Measurements from ENCODE around the gene LSMEM2. TPM values are rescaled to one million over a fixed set of nuclear protein-coding genes. Genes with fewer than 3 reads are reported as not detected.

Gene LSMEM2
- total and polyA plus RNA-seq, 7 experiments from 2014 or later, result 0.15 TPM; not detected in 6

- Histone ChIP-seq H3K4me1 (ENCODE audit: control insufficient read depth in 2 of 2, insufficient read depth in 2 of 2, low read length in 2 of 2) (peaks cover 57 to 62% of the 10 kb centered on the region in 2 donors), H3K4me3 (ENCODE audit: low read length) (peak overlapping the region; percentile 90), H3K27ac (ENCODE audit: low read depth, low read length) (peak overlapping the region; percentile 84), H3K9me3 (ENCODE audit: control insufficient read depth in 2 of 3, low read length in 3 of 3) (no peaks in the 10 kb centered on the region), H3K36me3 (ENCODE audit: control insufficient read depth in 2 of 3, insufficient read depth in 3 of 3, low read length in 3 of 3) (peaks cover 5 to 35% (median 7%) of the 10 kb centered on the region in 3 experiments), H3K27me3 (ENCODE audit: control insufficient read depth in 2 of 2, insufficient read depth in 2 of 2, low read length in 2 of 2) (no peaks in the 10 kb centered on the region)
- intact Hi-C loops (cut with micrococcal nuclease), result loop anchor here (1.0 to 5.0 kb wide), 11 partner anchors 8 to 1819 kb away; partner anchors contain the start of genes ARIH2 (in 1 of the 2), C3orf18 (in 1 of the 2), CISH (in 1 of the 2) and CYB561D2 (in 1 of the 2)
- DNase-seq (no peak), ATAC-seq (no peak)
- ChIA-PET POLR2A (interaction anchor here (3.4 to 15.6 kb wide), 3 partner anchors 4 to 53 kb away, joined by 17 to 253 read pairs (median 253); partner anchors contain the start of genes GNAI2 and IFRD2), CTCF (interaction anchor here (2.0 to 4.3 kb wide), 2 partner anchors 12 to 86 kb away, joined by 4 to 31 read pairs; no protein-coding TSS in a partner anchor)
- Mint-ChIP-seq H3K4me3 (peak overlapping the region; percentile 92 to 99 (median 98)), H3K9me3 (no peaks in the 10 kb centered on the region), H3K36me3 (peaks cover 0 to 14% (median 0%) of the 10 kb centered on the region in 5 donors), H3K4me1 (peaks cover 27 to 61% (median 60%) of the 10 kb centered on the region in 7 donors), H3K27ac (peak overlapping the region; percentile 51 to 97 (median 95)), H3K27me3 (no peaks in the 10 kb centered on the region)
Observed at GRCh38 chr3:50238549-50239026, 40.3 kb upstream of the LSMEM2 start.

- Mint-ChIP-seq H3K27me3 (no peaks in the 10 kb centered on the region), H3K27ac (peak overlapping the region; percentile 51 to 97 (median 94)), H3K4me3 (peak overlapping the region; percentile 57 to 99 (median 98)), H3K36me3 (peaks cover 0 to 19% (median 0%) of the 10 kb centered on the region in 5 donors), H3K9me3 (no peaks in the 10 kb centered on the region), H3K4me1 (peaks cover 37 to 69% (median 66%) of the 10 kb centered on the region in 7 donors)
- no peak for ATAC-seq
- H3K27me3 ChIP-seq (ENCODE audit: control insufficient read depth in 2 of 2, insufficient read depth in 2 of 2, low read length in 2 of 2), result no peaks in the 10 kb centered on the region
- H3K9me3 ChIP-seq (ENCODE audit: control insufficient read depth in 2 of 3, low read length in 3 of 3), result no peaks in the 10 kb centered on the region
- intact Hi-C loops (cut with micrococcal nuclease), result loop anchor here (5.0 kb wide), 9 partner anchors 113 to 1818 kb away; partner anchors contain the start of genes ARIH2 (in 1 of the 2), C3orf18 (in 1 of the 2), CISH (in 1 of the 2) and CYB561D2 (in 1 of the 2)
- peak overlapping the region; percentile 84 for H3K27ac ChIP-seq (ENCODE audit: low read depth, low read length)
- no peak for DNase-seq
- H3K36me3 ChIP-seq (ENCODE audit: control insufficient read depth in 2 of 3, insufficient read depth in 3 of 3, low read length in 3 of 3), result peaks cover 5 to 37% (median 7%) of the 10 kb centered on the region in 3 experiments
- H3K4me3 ChIP-seq (ENCODE audit: low read length), result peak overlapping the region; percentile 90
- POLR2A ChIA-PET, result interaction anchor here (0.9 to 15.6 kb wide), 3 partner anchors 8 to 11 kb away, joined by 3 to 253 read pairs (median 5); partner anchors contain the start of gene GNAI2
- peaks cover 63 to 70% of the 10 kb centered on the region in 2 donors for H3K4me1 ChIP-seq (ENCODE audit: control insufficient read depth in 2 of 2, insufficient read depth in 2 of 2, low read length in 2 of 2)
- CTCF ChIA-PET, result interaction anchor here (2.0 to 9.5 kb wide), 2 partner anchors 9 to 85 kb away, joined by 4 to 211 read pairs; partner anchors contain the start of gene GNAI2
Observed at GRCh38 chr3:50239649-50240048, 39.2 kb upstream of the LSMEM2 start.

DNA sequence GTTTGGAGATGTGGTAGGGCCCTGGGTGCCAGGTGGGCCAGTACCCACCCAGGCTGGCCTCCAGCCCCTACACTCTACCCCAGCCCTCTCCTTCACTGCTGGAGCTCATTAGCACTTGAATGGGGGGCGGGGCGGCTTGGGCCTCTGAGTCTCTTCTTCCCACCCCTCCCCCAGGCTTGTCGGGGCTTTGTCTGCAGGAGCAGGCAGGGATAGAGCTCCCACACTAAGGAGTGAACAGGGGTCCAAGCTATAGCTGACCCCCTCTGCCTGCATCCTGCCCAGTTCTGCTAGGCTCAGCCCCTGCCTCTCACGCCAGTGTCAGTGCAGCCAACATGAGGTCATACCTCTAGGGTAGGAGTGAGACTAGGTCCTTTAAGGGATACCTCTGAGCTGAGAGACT lies 37.7 kb upstream of the LSMEM2 start:
- no peak overlapping the region for H3K4me3 ChIP-seq (ENCODE audit: low read length)
- intact Hi-C loops (cut with micrococcal nuclease), result no loop called here
- peaks cover 68 to 72% of the 10 kb centered on the region in 2 donors for H3K4me1 ChIP-seq (ENCODE audit: control insufficient read depth in 2 of 2, insufficient read depth in 2 of 2, low read length in 2 of 2)
- H3K4me3 Mint-ChIP-seq, result peak overlapping the region; percentile 36 to 81 (median 70)
- DNase-seq (no peak), ATAC-seq (no peak)
- CTCF ChIA-PET, result interaction anchor here (0.7 to 9.5 kb wide), 2 partner anchors 10 to 46 kb away, joined by 3 to 211 read pairs; partner anchors contain the start of gene GNAI2
- peak overlapping the region; percentile 84 for H3K27ac ChIP-seq (ENCODE audit: low read depth, low read length)
- peaks cover 46 to 77% (median 72%) of the 10 kb centered on the region in 7 donors for H3K4me1 Mint-ChIP-seq
- no peaks in the 10 kb centered on the region for H3K9me3 ChIP-seq (ENCODE audit: control insufficient read depth in 2 of 3, low read length in 3 of 3)
- H3K36me3 Mint-ChIP-seq, result peaks cover 0 to 19% (median 0%) of the 10 kb centered on the region in 5 donors
- POLR2A ChIA-PET, result interaction anchor here (1.0 to 15.6 kb wide), 3 partner anchors 9 to 86 kb away, joined by 3 to 253 read pairs (median 3); partner anchors contain the start of gene GNAI2
- H3K27ac Mint-ChIP-seq, result peak overlapping the region; percentile 79 to 96 (median 90)
- no peaks in the 10 kb centered on the region for H3K9me3 Mint-ChIP-seq
- H3K27me3 ChIP-seq (ENCODE audit: control insufficient read depth in 2 of 2, insufficient read depth in 2 of 2, low read length in 2 of 2), result no peaks in the 10 kb centered on the region
- H3K36me3 ChIP-seq (ENCODE audit: control insufficient read depth in 2 of 3, insufficient read depth in 3 of 3, low read length in 3 of 3), result peaks cover 5 to 37% (median 7%) of the 10 kb centered on the region in 3 experiments
- no peaks in the 10 kb centered on the region for H3K27me3 Mint-ChIP-seq

DNA sequence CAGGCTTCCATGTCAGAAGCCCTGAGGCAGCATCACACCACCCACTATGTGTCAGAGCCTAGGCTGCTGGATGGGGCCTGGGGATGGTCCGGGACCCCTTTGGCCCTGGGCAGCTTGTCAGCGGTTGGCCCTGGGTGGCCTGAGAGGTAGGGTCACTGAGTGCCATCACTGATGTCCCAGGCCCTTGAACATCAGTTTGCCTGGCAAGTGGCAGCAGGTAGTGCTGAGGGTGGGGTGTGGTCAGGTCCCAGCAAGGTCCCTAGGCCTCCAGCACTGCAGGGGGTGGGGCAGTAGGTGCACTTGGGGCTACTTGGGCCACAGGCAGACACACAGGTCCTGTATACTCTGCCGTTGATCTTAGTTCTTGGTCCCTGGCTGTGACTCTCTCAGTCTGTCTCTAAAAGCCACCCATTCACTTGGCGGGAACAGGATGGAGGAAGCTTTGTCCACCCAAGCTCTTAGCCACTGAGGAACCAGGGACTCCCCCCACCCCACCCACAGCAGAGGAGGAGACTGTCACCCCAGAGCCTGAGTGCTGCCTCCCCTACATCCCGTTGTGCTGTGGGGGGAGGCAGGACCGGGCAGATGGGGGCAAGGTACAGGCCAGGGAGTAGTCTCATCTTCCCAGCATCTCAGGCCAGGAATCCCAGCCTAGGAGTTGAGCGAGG lies 37.0 kb upstream of the LSMEM2 start:
- DNase-seq (no peak), ATAC-seq (no peak)
- H3K4me1 Mint-ChIP-seq, result peaks cover 52 to 84% (median 79%) of the 10 kb centered on the region in 7 donors
- Histone ChIP-seq H3K36me3 (ENCODE audit: control insufficient read depth in 2 of 3, insufficient read depth in 3 of 3, low read length in 3 of 3) (peaks cover 5 to 30% (median 7%) of the 10 kb centered on the region in 3 experiments), H3K9me3 (ENCODE audit: control insufficient read depth in 2 of 3, low read length in 3 of 3) (no peaks in the 10 kb centered on the region), H3K27me3 (ENCODE audit: control insufficient read depth in 2 of 2, insufficient read depth in 2 of 2, low read length in 2 of 2) (no peaks in the 10 kb centered on the region), H3K4me3 (ENCODE audit: low read length) (no peak overlapping the region), H3K27ac (ENCODE audit: low read depth, low read length) (peak overlapping the region; percentile 84), H3K4me1 (ENCODE audit: control insufficient read depth in 2 of 2, insufficient read depth in 2 of 2, low read length in 2 of 2) (peaks cover 70 to 78% of the 10 kb centered on the region in 2 donors)
- no peaks in the 10 kb centered on the region for H3K9me3 Mint-ChIP-seq
- peak overlapping the region; percentile 79 to 96 (median 90) for H3K27ac Mint-ChIP-seq
- intact Hi-C loops (cut with micrococcal nuclease), result no loop called here
- H3K4me3 Mint-ChIP-seq, result peak overlapping the region in 9 of 10 donors; percentile 58 to 81 (median 72)
- ChIA-PET POLR2A (interaction anchor here (1.0 to 15.6 kb wide), 4 partner anchors 10 to 85 kb away, joined by 3 to 253 read pairs (median 4); partner anchors contain the start of gene GNAI2), CTCF (interaction anchor here (9.5 kb wide), 1 partner anchor 11 kb away, joined by 211 read pairs; the partner anchor contains the start of gene GNAI2)
- H3K36me3 Mint-ChIP-seq, result peaks cover 0 to 17% (median 0%) of the 10 kb centered on the region in 5 donors
- no peaks in the 10 kb centered on the region for H3K27me3 Mint-ChIP-seq

DNA sequence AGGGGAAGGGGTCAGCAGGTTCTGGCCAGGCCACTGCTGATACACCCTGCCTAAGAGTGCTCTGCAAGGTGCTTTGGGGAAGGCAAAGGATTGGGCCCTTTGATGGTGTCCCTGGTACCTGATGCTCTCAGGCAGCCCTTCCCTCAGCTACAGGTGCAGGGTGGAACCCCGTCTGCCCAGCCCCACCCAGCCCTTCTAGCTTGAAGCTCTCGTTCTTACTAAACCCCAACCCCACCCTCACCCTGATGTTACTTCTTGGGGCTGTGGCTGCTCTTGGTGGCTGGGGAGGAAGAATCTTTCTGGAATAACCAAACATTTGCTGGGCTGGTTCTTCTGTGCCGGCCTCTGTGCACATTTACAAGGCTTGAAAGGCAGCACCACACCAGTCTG lies 36.5 kb upstream of the LSMEM2 start:
- intact Hi-C loops (cut with micrococcal nuclease), result no loop called here
- ATAC-seq (no peak), DNase-seq (peak in 1 of 9 donors; percentile 39)
- Mint-ChIP-seq H3K4me1 (peaks cover 55 to 89% (median 84%) of the 10 kb centered on the region in 7 donors), H3K36me3 (peaks cover 0 to 12% (median 0%) of the 10 kb centered on the region in 5 donors), H3K27me3 (no peaks in the 10 kb centered on the region), H3K9me3 (no peaks in the 10 kb centered on the region), H3K27ac (peak overlapping the region; percentile 79 to 97 (median 93)), H3K4me3 (peak overlapping the region; percentile 58 to 81 (median 70))
- Histone ChIP-seq H3K4me1 (ENCODE audit: control insufficient read depth in 2 of 2, insufficient read depth in 2 of 2, low read length in 2 of 2) (peaks cover 76 to 83% of the 10 kb centered on the region in 2 donors), H3K36me3 (ENCODE audit: control insufficient read depth in 2 of 3, insufficient read depth in 3 of 3, low read length in 3 of 3) (peaks cover 5 to 26% (median 7%) of the 10 kb centered on the region in 3 experiments), H3K4me3 (ENCODE audit: low read length) (peak overlapping the region; percentile 11), H3K27ac (ENCODE audit: low read depth, low read length) (peak overlapping the region; percentile 84), H3K9me3 (ENCODE audit: control insufficient read depth in 2 of 3, low read length in 3 of 3) (no peaks in the 10 kb centered on the region), H3K27me3 (ENCODE audit: control insufficient read depth in 2 of 2, insufficient read depth in 2 of 2, low read length in 2 of 2) (no peaks in the 10 kb centered on the region)
- ChIA-PET POLR2A (interaction anchor here (1.3 to 15.6 kb wide), 3 partner anchors 10 to 50 kb away, joined by 3 to 253 read pairs (median 6); partner anchors contain the start of gene GNAI2), CTCF (interaction anchor here (9.5 kb wide), 1 partner anchor 12 kb away, joined by 211 read pairs; the partner anchor contains the start of gene GNAI2)
